Subcutaneous adipose tissue (tissue), 4 donors: ENCODE data around the gene SELENOH. TPM values are rescaled to one million over a fixed set of nuclear protein-coding genes. Genes with fewer than 3 reads are reported as not detected.

Experiments
- total RNA-seq, 4 donors: library from RNA; depleted of rRNA; stranded (reverse); fragments of >200 nt; gene quantifications; one replicate each; pipeline ENCODE4 v1.1.0, GENCODE V29; 2016
- TF ChIP-seq, protein P1 (sequence below): fragments of 450-650 bp; IDR thresholded peaks from one replicate; pipeline ENCODE4 v1.5.1; 2016; ENCODE audit warnings: low read depth, mild to moderate bottlenecking, control low read depth, antibody characterized with exemption, moderate library complexity

SELENOH gene
- total RNA-seq, 4 donors from 2014 or later, result 72.2 to 129 (median 116) TPM

DNA sequence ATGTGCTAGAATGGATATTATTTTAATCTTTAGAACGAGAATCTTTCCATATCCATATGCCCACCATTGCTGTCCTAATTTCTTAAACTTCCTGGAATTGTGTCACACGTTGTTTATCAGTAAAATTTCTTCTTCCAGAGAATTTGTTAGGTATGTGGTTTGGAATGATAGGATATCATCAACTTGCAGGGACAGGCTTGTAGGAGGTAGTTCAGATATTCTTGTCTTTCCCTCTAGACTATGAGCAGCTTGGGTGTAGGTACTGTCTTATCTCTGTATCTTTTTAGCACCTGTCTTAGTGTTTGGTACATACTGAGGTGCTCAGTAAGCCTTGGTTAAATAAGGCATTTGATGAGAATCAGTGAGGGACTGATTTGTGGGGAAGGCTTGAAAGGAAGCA is 23.7 kb downstream of the SELENOH start:
- TF ChIP-seq, protein P1, sequence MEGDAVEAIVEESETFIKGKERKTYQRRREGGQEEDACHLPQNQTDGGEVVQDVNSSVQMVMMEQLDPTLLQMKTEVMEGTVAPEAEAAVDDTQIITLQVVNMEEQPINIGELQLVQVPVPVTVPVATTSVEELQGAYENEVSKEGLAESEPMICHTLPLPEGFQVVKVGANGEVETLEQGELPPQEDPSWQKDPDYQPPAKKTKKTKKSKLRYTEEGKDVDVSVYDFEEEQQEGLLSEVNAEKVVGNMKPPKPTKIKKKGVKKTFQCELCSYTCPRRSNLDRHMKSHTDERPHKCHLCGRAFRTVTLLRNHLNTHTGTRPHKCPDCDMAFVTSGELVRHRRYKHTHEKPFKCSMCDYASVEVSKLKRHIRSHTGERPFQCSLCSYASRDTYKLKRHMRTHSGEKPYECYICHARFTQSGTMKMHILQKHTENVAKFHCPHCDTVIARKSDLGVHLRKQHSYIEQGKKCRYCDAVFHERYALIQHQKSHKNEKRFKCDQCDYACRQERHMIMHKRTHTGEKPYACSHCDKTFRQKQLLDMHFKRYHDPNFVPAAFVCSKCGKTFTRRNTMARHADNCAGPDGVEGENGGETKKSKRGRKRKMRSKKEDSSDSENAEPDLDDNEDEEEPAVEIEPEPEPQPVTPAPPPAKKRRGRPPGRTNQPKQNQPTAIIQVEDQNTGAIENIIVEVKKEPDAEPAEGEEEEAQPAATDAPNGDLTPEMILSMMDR, result no peak

DNA sequence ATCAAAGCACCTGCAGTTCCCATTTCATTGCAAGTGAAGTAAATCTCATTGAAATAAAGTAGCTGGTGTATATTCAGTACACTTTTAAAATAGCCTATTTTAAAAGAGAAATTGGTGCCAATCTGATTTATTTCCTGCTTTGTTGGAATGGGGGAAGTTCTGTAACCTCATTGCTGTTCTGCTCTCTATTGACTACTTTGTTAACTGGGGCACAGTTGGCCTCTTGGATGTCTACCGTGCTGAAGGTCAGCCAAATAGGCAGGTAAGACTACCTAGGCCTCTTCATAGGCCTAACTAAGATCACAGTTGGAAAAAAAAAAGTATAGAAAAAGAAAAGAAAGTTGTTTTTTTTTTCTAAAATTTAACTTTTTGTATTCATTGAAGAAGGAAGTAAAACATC is 29.5 kb downstream of the SELENOH start:
- TF ChIP-seq, protein P1, result no peak

DNA sequence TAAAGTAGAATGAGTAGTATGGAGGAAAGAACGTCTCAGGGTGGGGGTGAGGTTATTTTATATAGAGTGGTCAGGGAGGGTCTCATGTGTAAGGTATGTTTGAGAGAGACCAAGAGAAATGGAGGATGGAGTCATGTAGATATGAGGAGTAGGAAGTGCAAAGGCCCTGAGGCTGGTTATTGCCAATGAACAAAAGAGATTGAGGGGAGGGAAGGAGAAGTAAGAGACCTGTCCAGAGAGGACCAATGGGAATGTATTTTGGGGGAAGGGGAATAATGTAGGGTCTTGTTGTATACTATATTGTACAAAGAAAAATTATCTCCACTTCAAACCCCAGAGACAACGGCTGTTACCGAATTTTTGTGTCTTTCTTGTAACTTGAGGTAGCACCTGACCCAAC is 30.1 kb downstream of the SELENOH start:
- TF ChIP-seq, protein P1, result no peak

DNA sequence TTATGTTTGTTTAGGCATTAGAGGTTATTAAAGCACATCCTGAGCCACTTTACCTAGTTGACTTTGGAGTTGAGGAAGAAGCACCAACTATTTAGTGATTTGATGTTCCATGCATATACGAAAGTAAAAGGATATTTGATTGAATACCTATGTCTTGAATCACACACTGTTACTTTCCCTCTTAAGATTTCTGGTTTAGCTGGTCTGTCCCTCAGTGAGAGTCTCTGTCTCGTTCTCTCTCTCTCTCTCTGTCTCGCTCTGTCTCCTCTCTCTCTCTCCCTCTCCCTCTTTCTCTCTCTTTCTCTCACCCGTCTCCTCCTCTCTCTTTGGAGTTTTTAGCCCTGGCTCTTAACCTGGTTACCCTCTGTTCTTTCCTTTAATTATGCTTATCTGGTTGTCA is 31.3 kb downstream of the SELENOH start:
- TF ChIP-seq, protein P1, result no peak

DNA sequence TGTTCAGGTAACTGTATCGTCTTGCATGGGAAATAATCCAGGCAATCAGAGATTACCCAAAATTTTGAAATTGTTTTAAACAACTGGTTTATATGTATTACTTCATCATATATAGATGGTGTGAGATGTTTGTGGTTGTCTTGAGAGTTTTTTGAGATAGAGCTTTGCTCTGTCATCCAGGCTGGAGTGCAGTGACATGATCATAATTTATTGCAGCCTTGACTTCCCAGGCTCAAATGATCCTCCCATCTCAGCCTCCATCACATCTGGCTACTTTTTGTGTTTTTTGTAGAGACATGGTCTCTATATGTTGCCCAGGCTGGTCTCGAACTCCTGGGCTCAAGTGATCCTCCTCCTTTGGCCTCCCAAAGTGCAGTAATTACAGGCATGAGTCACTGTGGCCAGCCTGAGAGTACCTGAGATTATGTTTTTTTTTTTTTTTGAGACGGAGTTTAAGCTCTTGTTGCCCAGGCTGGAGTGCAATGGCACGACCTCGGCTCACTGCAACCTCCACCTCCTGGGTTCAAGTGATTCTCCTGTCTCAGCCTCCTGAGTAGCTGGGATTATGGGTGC is 31.8 kb downstream of the SELENOH start:
- TF ChIP-seq, protein P1, result no peak

DNA sequence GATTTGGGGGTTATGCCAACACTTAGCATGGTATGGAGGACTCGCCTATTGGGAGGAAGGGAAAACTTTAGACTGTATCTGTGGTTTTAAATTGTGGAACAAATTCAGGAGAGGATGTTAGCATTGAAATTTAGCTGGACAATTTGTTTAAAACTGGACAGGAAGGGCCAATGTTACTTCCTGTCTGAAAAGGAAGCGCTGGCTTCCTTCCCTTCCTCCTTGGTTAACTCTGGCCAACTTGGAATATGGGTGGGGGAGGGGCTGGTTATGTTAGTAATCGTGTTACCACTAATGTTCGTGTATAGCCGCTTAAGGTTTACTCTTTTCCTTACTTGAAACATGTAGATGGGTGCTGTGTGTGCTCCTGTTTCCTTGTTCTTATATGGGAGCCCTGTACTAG is 34.2 kb downstream of the SELENOH start:
- TF ChIP-seq, protein P1, result no peak

DNA sequence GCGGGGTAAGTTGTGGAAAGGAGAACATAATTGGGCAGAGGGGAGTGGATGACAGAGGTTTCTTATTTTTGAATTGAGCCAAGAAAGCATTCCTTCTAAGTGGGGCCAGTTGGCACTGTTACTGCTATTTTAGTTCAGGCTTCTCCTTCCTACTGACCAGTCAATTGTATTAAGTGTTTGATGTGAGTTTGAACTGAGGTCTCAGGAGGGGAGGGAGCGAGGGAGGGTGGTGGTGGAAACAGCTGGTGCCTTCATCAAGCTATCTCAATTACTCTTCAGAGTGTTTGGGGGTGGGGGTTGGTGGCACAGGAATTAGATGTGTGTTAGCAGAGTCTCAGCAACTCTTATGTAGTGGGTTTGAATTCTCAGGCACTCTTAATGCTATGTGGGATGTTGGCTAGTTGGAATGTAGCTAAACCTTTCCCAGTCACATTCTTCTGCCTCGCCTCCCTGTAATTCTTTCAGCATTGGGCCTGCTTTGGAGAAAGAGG is 34.8 kb downstream of the SELENOH start:
- TF ChIP-seq, protein P1, result no peak
